ENCODE results near the gene THPO. TPM values are rescaled to one million over a fixed set of nuclear protein-coding genes. Genes with fewer than 3 reads are reported as not detected.

The THPO gene
- total and polyA plus RNA-seq, 4 donors = 0.17 to 0.31 (median 0.20) TPM

GRCh38 chr3:184419171-184419570, 41.2 kb upstream of the THPO start:
- DNase-seq = no peak
- no peak for TF ChIP-seq CTCF (IDR thresholded peaks at IDR 0.05; ENCODE audit: control extremely low read depth, extremely low read depth)
- 82% methylated on average over 5 of the region's 5 CpGs for WGBS, 2 donors
- H3K9me3 ChIP-seq (ENCODE audit: control insufficient read depth in 4 of 4, insufficient read depth in 3 of 4, low read length in 3 of 4) = peaks cover 0 to 2% (median 0%) of the 10 kb centered on the region in 4 donors
- H3K27ac ChIP-seq (ENCODE audit: low read depth in 1 of 2, low read length in 1 of 2) = no peak overlapping the region
- H3K36me3 ChIP-seq (ENCODE audit: control insufficient read depth in 4 of 4, insufficient read depth in 4 of 4, low read length in 4 of 4) = no peaks in the 10 kb centered on the region
- H3K4me3 ChIP-seq = no peak overlapping the region
- H3K4me1 ChIP-seq (ENCODE audit: control insufficient read depth in 5 of 5, insufficient read depth in 5 of 5, low read length in 5 of 5) = no peaks in the 10 kb centered on the region
- H3K9ac ChIP-seq (ENCODE audit: insufficient read depth in 1 of 2, low read length in 2 of 2) = no peak overlapping the region
- no peak for ATAC-seq (ENCODE audit: insufficient read depth, low FRiP score)
- peaks cover 0 to 2% (median 0%) of the 10 kb centered on the region in 3 donors for H3K27me3 ChIP-seq (ENCODE audit: control insufficient read depth in 3 of 3, insufficient read depth in 3 of 3, low read length in 2 of 3)

DNA sequence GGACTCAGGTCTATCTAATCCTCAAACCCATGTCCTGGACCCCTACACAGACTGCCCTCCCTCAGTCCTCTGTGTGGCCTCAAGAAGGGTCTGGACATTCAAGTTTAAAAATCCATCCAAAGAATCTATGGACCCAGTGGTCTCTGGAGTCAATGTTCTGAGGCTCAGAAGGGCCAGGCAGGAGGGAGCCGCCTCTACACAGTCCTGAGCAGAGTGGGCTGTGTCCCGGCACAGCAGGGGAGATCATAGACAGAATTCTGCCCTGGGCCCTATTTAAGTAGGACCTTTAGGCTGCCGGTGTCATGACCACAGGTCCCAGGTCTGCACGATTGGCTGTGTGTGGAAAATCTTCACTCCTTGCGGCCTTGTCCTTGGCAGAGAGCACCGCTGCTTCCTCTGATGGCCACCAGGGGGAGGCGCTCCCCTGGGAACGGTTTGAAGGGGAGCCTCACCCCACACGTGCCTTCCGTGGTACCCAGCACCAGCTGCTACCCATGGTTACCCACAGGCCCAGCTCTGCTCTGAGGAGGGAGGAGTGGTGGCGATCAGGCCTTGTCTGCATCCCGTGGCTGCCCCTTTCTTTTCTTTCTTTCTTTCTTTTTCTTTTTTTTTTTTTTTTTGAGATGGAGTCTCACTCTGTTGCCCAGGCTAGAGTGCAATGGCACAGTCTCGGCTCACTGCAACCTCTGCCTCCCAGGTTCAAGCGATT, 39.8 kb upstream of the THPO start:
- peak; percentile 88 for TF ChIP-seq CTCF (IDR thresholded peaks at IDR 0.05; ENCODE audit: control extremely low read depth, extremely low read depth)
- H3K27me3 ChIP-seq (ENCODE audit: control insufficient read depth in 3 of 3, insufficient read depth in 3 of 3, low read length in 2 of 3) = peaks cover 0 to 2% (median 0%) of the 10 kb centered on the region in 3 donors
- 23 to 28% methylated on average over 12 to 14 of the region's 14 CpGs for WGBS, 2 donors
- no peaks in the 10 kb centered on the region for H3K36me3 ChIP-seq (ENCODE audit: control insufficient read depth in 4 of 4, insufficient read depth in 4 of 4, low read length in 4 of 4)
- H3K27ac ChIP-seq (ENCODE audit: low read depth in 1 of 2, low read length in 1 of 2) = no peak overlapping the region
- no peak overlapping the region for H3K9ac ChIP-seq (ENCODE audit: insufficient read depth in 1 of 2, low read length in 2 of 2)
- ATAC-seq (ENCODE audit: insufficient read depth, low FRiP score) (peak; percentile 77), DNase-seq (peak; percentile 49 to 62 (median 60))
- no peak overlapping the region for H3K4me3 ChIP-seq
- no peaks in the 10 kb centered on the region for H3K9me3 ChIP-seq (ENCODE audit: control insufficient read depth in 4 of 4, insufficient read depth in 3 of 4, low read length in 3 of 4)
- H3K4me1 ChIP-seq (ENCODE audit: control insufficient read depth in 5 of 5, insufficient read depth in 5 of 5, low read length in 5 of 5) = no peaks in the 10 kb centered on the region

DNA sequence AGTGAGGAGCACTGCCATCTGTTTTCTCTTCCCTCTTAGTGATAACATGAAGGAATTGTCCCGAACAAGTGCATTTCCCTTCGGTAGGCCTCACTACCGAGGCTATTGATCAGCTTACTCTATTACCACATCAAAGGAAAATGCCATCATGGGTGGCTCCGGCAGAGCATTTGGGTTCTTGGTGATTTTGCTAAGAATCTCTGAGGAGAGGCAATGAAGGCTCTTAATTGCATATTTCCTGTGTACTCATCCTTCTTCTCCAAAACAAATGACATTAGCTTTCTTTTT, 37.1 kb upstream of the THPO start:
- WGBS, 2 donors = 76 to 85% methylated on average over 4 of the region's 4 CpGs
- Histone ChIP-seq H3K4me1 (ENCODE audit: control insufficient read depth in 5 of 5, insufficient read depth in 5 of 5, low read length in 5 of 5) (no peaks in the 10 kb centered on the region), H3K9ac (ENCODE audit: insufficient read depth in 1 of 2, low read length in 2 of 2) (no peak overlapping the region), H3K4me3 (no peak overlapping the region), H3K9me3 (ENCODE audit: control insufficient read depth in 4 of 4, insufficient read depth in 3 of 4, low read length in 3 of 4) (no peaks in the 10 kb centered on the region), H3K27ac (ENCODE audit: low read depth in 1 of 2, low read length in 1 of 2) (no peak overlapping the region), H3K36me3 (ENCODE audit: control insufficient read depth in 4 of 4, insufficient read depth in 4 of 4, low read length in 4 of 4) (no peaks in the 10 kb centered on the region), H3K27me3 (ENCODE audit: control insufficient read depth in 3 of 3, insufficient read depth in 3 of 3, low read length in 2 of 3) (peaks cover 0 to 2% (median 0%) of the 10 kb centered on the region in 3 donors)
- ATAC-seq (ENCODE audit: insufficient read depth, low FRiP score) (no peak), DNase-seq (no peak)
- no peak for TF ChIP-seq CTCF (IDR thresholded peaks at IDR 0.05; ENCODE audit: control extremely low read depth, extremely low read depth)
